ENCODE data around the gene SFI1.
"Not testable (repeated sequence)": the region's sequence is repeated elsewhere in the genome, so short reads cannot be mapped to it uniquely, and the experiment has no call there.

Gene SFI1

GRCh38 chr22:31544481-31545480 lies 48.4 kb downstream of the SFI1 start:
- DNase-seq = no peak

- DNase-seq = no peak
Measured at GRCh38 chr22:31550871-31551370, 54.6 kb downstream of the SFI1 start.

GRCh38 chr22:31556627-31557203 lies 60.4 kb downstream of the SFI1 start:
- DNase-seq = no peak

- DNase-seq = not testable (repeated sequence)
Measured at GRCh38 chr22:31558546-31558945, 62.2 kb downstream of the SFI1 start.

GRCh38 chr22:31561238-31561887 lies 65.0 kb downstream of the SFI1 start:
- peak; percentile 56 for DNase-seq

GRCh38 chr22:31561970-31562369 lies 65.6 kb downstream of the SFI1 start:
- no peak for DNase-seq

- DNase-seq = no peak
Measured at GRCh38 chr22:31566484-31566883, 70.1 kb downstream of the SFI1 start.

- no peak for DNase-seq
Measured at GRCh38 chr22:31567196-31567595, 70.9 kb downstream of the SFI1 start.

- DNase-seq = no peak
Measured at GRCh38 chr22:31567702-31568101, 71.4 kb downstream of the SFI1 start.

GRCh38 chr22:31569126-31569525 lies 72.8 kb downstream of the SFI1 start:
- no peak for DNase-seq

- no peak for DNase-seq
Measured at GRCh38 chr22:31572939-31573338, 76.6 kb downstream of the SFI1 start.

GRCh38 chr22:31574055-31574670 lies 77.8 kb downstream of the SFI1 start:
- no peak for DNase-seq

GRCh38 chr22:31575190-31575589 lies 78.9 kb downstream of the SFI1 start:
- no peak for DNase-seq

GRCh38 chr22:31577711-31578110 lies 81.4 kb downstream of the SFI1 start:
- DNase-seq = no peak

- DNase-seq = no peak
Measured at GRCh38 chr22:31578171-31578570, 81.8 kb downstream of the SFI1 start.

GRCh38 chr22:31579835-31580242 lies 83.5 kb downstream of the SFI1 start:
- DNase-seq = no peak

GRCh38 chr22:31583861-31584485 lies 87.6 kb downstream of the SFI1 start:
- no peak for DNase-seq

- no peak for DNase-seq
Measured at GRCh38 chr22:31584804-31585160, 88.4 kb downstream of the SFI1 start.

GRCh38 chr22:31585161-31585859 lies 89.0 kb downstream of the SFI1 start:
- no peak for DNase-seq

- DNase-seq = no peak
Measured at GRCh38 chr22:31586137-31586920, 90.0 kb downstream of the SFI1 start.

Measured in stimulated activated CD4-positive, alpha-beta T cell treated with anti-CD3 and anti-CD28 coated beads, Interleukin-12 subunit alpha, Interleukin-12 subunit beta, amount 100 ng/mL, for 4 hours (primary cell).